Thyroid gland (tissue), 4 donors: ENCODE data around the gene UNCX.

Experiments used
- POLR2A ChIP-seq, 2 donors: fragments of 450-650 bp; IDR thresholded peaks; one replicate each; pipeline ENCODE4 v1.6.1; 2017; ENCODE audit warnings: antibody characterized with exemption in 2 of 2, mild to moderate bottlenecking in 2 of 2, moderate library complexity in 1 of 2
- TF ChIP-seq, protein P1 (sequence below), 6 experiments: fragments of 200-600 bp in 3 of 6; fragments of 450-650 bp in 3 of 6; sonication (generic) in 3 of 6; IDR thresholded peaks; one replicate each; pipeline ENCODE4 v1.5.1; 2016 to 2019; ENCODE audit warnings: antibody characterized with exemption in 6 of 6, mild to moderate bottlenecking in 2 of 6, inconsistent platforms in 1 of 6, moderate library complexity in 1 of 6

DNA sequence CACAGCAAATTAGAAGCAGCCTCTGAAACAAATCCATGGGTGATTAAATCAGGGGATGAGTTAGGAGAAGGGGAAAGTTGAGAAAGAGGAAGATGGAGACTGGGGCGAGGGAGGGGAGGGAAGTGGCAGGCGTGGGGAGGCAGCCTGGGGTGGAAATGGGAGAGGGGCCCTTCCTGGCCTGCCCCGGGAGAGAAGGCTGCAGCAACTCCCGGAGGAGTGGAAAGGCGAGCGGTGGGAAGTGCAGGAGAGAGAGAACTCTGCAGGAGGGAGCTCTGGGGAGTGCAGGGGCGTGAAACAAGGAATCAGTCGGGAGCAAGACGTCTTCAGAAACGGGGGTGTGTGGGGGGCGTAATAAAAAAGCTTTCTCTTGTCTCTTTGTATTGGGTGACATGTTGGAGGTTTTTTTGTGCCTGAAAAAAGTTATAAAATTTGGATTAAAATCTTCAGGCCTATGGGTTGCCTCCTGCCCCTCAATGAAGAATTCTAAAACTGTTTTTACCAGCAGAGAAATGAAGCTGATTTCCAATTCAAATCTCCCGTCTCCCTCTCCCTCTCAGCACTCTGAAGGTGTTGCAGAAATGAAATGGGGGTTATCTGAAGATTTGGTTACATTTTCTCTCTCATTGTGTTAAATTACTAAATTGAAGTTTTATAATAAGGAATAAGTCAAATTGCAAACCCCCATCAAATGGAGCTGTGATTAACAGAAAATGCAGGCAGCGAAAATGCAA, 4.7 kb upstream of the UNCX start:
- TF ChIP-seq POLR2A (IDR thresholded peaks at IDR 0.05) = no peak
- TF ChIP-seq, protein P1, sequence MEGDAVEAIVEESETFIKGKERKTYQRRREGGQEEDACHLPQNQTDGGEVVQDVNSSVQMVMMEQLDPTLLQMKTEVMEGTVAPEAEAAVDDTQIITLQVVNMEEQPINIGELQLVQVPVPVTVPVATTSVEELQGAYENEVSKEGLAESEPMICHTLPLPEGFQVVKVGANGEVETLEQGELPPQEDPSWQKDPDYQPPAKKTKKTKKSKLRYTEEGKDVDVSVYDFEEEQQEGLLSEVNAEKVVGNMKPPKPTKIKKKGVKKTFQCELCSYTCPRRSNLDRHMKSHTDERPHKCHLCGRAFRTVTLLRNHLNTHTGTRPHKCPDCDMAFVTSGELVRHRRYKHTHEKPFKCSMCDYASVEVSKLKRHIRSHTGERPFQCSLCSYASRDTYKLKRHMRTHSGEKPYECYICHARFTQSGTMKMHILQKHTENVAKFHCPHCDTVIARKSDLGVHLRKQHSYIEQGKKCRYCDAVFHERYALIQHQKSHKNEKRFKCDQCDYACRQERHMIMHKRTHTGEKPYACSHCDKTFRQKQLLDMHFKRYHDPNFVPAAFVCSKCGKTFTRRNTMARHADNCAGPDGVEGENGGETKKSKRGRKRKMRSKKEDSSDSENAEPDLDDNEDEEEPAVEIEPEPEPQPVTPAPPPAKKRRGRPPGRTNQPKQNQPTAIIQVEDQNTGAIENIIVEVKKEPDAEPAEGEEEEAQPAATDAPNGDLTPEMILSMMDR (IDR thresholded peaks at IDR 0.05) = no peak
